Measurements from ENCODE around the gene FANCE. TPM values are rescaled to one million over a fixed set of nuclear protein-coding genes. Genes with fewer than 3 reads are reported as not detected.
"Not testable (repeated sequence)": the region's sequence is repeated elsewhere in the genome, so short reads cannot be mapped to it uniquely, and the experiment has no call there.

Gene FANCE
- total and polyA plus RNA-seq, 9 donors, result 13.6 to 25.0 (median 21.8) TPM

DNA sequence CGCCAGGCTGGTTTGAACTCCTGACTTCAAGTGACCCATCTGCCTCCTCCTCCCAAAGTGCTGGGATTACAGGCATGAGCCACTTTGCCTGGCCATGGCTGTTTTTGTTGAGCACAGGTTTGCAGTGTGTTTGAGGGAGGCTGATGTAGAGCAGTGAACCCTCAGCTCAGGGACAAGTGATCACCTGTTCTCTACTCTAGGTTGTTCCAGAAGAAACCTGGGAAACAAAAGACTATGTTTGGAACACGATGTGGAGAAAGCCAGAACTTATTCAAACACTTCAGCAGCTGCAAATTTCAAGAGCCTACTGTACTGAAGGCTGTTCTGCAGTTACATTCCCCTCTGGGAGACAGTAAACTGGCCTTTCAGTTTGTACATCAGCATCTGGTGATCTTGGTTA is 55.9 kb downstream of the FANCE start:
- DNase-seq, result no peak
- Histone ChIP-seq H3K36me3 (ENCODE audit: control insufficient read depth, insufficient read depth, low read length) (no peaks in the 10 kb centered on the region), H3K27me3 (ENCODE audit: control insufficient read depth, insufficient read depth, low read length) (peaks cover 41% of the 10 kb centered on the region), H3K4me1 (ENCODE audit: control insufficient read depth, insufficient read depth, low read length) (peaks cover 30% of the 10 kb centered on the region), H3K4me3 (ENCODE audit: low read length) (no peak overlapping the region), H3K9me3 (replicated peaks; ENCODE audit: control insufficient read depth, low read depth, low read length) (no peaks in the 10 kb centered on the region), H3K27ac (ENCODE audit: low read length) (no peak overlapping the region)
- no CpG with 5 or more reads among the region's 2 CpGs for WGBS (ENCODE audit: insufficient coverage)

DNA sequence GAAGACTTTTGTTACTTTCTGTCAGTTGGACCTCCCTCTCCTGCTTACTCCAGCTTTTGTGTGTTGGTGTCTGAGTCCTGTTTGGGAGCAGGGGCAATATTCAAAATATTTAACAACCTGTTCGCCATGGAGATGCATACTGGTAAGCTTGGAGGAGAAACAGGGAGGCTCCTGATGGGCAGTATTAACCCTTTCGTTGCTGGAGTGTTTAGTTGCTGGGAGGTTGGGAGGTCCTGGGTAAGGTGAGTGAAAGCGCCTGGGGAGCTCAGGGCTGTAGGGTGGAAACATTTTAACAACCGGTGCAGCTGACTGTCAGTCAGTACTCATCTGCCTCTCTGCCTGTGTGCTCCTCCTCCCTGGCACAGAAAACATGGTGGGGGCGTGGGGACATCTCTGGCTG is 56.4 kb downstream of the FANCE start:
- 53% methylated on average over 3 of the region's 5 CpGs for WGBS (ENCODE audit: insufficient coverage)
- Histone ChIP-seq H3K36me3 (ENCODE audit: control insufficient read depth, insufficient read depth, low read length) (no peaks in the 10 kb centered on the region), H3K4me1 (ENCODE audit: control insufficient read depth, insufficient read depth, low read length) (peaks cover 27% of the 10 kb centered on the region), H3K9me3 (replicated peaks; ENCODE audit: control insufficient read depth, low read depth, low read length) (no peaks in the 10 kb centered on the region), H3K4me3 (ENCODE audit: low read length) (no peak overlapping the region), H3K27ac (ENCODE audit: low read length) (no peak overlapping the region), H3K27me3 (ENCODE audit: control insufficient read depth, insufficient read depth, low read length) (peaks cover 38% of the 10 kb centered on the region)
- DNase-seq, result no peak

DNA sequence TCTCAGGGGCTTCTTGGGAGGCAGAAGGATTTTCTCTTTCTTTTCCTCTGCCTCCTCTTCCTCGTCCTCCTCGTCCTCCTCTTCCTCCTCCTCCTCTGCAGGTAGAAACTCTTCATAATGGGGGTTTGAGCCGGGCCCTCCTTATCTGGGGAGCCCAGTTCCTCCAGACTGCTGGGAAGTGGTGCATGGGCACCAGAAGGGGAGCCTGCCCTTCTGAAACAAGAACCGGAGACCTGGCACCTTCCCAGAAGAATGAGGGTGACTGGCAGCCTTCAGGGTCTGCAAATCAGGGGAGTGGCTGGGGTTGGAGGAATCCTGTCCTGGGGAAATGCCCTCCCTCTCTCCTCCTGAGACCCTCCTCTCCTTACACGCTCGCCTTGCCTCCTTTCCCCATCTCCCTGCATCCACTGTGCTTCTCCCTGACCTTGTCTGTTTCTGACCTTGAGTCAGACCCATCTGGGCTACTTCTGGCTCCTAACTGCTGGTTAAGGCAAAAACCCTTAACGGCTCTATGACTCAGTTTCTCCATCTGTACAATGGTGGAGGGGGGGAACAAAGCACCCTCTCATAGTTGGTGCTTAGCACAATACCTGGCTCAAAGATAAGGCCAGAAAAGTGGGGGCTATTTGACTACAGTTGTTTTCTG is 58.9 kb downstream of the FANCE start:
- DNase-seq, result no peak
- H3K9me3 ChIP-seq (replicated peaks; ENCODE audit: control insufficient read depth, low read depth, low read length), result no peaks in the 10 kb centered on the region
- H3K4me3 ChIP-seq (ENCODE audit: low read length), result peak overlapping the region; percentile 36
- H3K36me3 ChIP-seq (ENCODE audit: control insufficient read depth, insufficient read depth, low read length), result no peaks in the 10 kb centered on the region
- 60% methylated on average over 2 of the region's 7 CpGs for WGBS (ENCODE audit: insufficient coverage)
- no peak overlapping the region for H3K27ac ChIP-seq (ENCODE audit: low read length)
- H3K4me1 ChIP-seq (ENCODE audit: control insufficient read depth, insufficient read depth, low read length), result peaks cover 19% of the 10 kb centered on the region
- H3K27me3 ChIP-seq (ENCODE audit: control insufficient read depth, insufficient read depth, low read length), result peaks cover 31% of the 10 kb centered on the region

DNA sequence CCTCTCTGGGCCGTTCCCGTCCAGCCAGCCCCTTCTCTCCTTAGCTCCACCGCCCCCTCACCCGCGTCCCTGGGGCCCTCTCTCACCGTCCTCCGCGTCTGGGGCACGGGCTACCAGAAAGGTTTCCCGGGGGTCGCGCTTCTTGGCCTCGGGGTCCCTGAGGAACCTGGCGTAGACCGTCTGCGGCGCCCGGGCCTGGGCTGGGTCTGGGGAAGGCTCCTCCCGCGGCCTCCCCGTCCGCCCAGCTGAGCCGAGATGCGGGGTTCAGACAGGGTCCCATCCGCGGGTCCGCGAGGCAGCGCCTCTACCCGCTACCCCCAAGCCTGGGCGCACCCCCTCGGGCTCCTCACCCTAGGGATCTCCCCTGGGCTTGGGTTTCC is 59.4 kb downstream of the FANCE start:
- Histone ChIP-seq H3K27me3 (ENCODE audit: control insufficient read depth, insufficient read depth, low read length) (peaks cover 28% of the 10 kb centered on the region), H3K4me1 (ENCODE audit: control insufficient read depth, insufficient read depth, low read length) (peaks cover 19% of the 10 kb centered on the region), H3K36me3 (ENCODE audit: control insufficient read depth, insufficient read depth, low read length) (no peaks in the 10 kb centered on the region), H3K27ac (ENCODE audit: low read length) (no peak overlapping the region), H3K4me3 (ENCODE audit: low read length) (peak overlapping the region; percentile 36), H3K9me3 (replicated peaks; ENCODE audit: control insufficient read depth, low read depth, low read length) (no peaks in the 10 kb centered on the region)
- 5% methylated on average over 32 of the region's 32 CpGs for WGBS (ENCODE audit: insufficient coverage)
- peak; percentile 24 for DNase-seq

DNA sequence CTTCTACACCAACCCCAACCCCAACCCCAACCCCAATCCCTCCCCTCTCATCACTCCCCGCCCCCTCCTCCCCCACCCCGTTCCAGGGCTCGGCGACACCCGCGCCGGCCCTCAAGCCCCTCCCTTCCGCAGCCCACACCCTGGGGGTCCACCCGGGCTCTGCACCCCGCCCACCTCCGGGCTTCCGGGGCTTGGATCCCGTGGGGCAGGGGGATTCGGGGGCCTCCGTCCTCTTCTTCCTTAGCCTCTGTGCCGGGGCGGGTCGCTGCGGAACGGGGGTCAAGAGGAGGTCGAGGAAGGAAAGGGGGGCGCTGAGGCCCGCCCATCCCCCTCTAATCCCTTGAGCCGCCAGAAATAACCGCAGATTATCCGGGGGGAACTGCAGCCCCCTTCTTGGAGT is 59.9 kb downstream of the FANCE start:
- Histone ChIP-seq H3K27me3 (ENCODE audit: control insufficient read depth, insufficient read depth, low read length) (peaks cover 24% of the 10 kb centered on the region), H3K36me3 (ENCODE audit: control insufficient read depth, insufficient read depth, low read length) (no peaks in the 10 kb centered on the region), H3K27ac (ENCODE audit: low read length) (no peak overlapping the region), H3K4me3 (ENCODE audit: low read length) (peak overlapping the region; percentile 36), H3K4me1 (ENCODE audit: control insufficient read depth, insufficient read depth, low read length) (peaks cover 19% of the 10 kb centered on the region), H3K9me3 (replicated peaks; ENCODE audit: control insufficient read depth, low read depth, low read length) (no peaks in the 10 kb centered on the region)
- WGBS (ENCODE audit: insufficient coverage), result 0% methylated on average over 2 of the region's 26 CpGs
- DNase-seq, result no peak

DNA sequence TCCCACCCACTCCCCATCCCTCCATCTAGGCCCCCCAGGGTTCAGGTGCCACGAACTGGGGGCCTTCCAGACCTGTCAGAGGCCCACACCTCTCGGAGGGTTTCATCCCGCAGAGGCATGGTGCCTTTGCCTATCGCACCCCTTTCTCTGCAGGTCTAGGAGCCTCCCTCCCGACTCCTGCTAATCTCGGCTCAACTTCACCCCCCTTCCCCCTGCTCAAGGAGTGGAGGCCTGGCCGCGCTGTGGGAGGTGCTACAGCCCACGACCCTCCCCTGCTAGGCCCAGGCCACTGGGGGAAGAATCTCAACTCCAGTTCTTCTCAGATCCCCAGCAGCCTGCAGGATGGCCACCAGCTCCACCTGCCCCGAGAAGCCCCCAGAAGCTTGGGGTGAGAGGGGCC is 60.6 kb downstream of the FANCE start, which contains the start of gene TULP1:
TULP1 (minus strand) TSS at position 157 of the 400 bp plus-strand sequence; CDS start at position 119, 38 bp downstream.
- DNase-seq, result no peak
- Histone ChIP-seq H3K4me1 (ENCODE audit: control insufficient read depth, insufficient read depth, low read length) (peaks cover 19% of the 10 kb centered on the region), H3K27ac (ENCODE audit: low read length) (no peak within 1 kb of the TSS), H3K36me3 (ENCODE audit: control insufficient read depth, insufficient read depth, low read length) (no peaks in the 10 kb centered on the region), H3K4me3 (ENCODE audit: low read length) (peak within 1 kb of the TSS; percentile 36), H3K9me3 (replicated peaks; ENCODE audit: control insufficient read depth, low read depth, low read length) (no peaks in the 10 kb centered on the region), H3K27me3 (ENCODE audit: control insufficient read depth, insufficient read depth, low read length) (peaks cover 23% of the 10 kb centered on the region)
- WGBS (ENCODE audit: insufficient coverage), result 59% methylated on average over 6 of the region's 10 CpGs

DNA sequence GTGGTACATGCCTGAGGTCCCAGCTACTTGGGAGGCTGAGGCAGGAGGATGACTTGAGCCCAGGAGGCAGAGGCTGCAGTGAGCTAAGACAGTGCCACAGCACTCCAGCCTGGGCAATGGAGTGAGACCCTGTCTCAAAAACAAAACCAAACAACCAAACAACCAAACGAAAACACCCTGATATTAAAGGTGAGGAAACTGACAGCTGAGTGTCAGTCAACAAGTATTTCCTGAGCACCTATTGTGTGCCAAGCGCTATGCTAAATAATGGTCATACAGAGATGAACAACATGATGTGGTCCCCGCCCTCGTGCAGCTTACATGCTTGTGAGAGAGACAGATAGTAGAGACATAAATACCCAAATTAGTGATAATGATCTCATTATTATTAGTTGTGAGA is 62.4 kb downstream of the FANCE start:
- no CpG with 5 or more reads among the region's 4 CpGs for WGBS (ENCODE audit: insufficient coverage)
- H3K4me3 ChIP-seq (ENCODE audit: low read length), result no peak overlapping the region
- H3K27me3 ChIP-seq (ENCODE audit: control insufficient read depth, insufficient read depth, low read length), result peaks cover 21% of the 10 kb centered on the region
- no peaks in the 10 kb centered on the region for H3K36me3 ChIP-seq (ENCODE audit: control insufficient read depth, insufficient read depth, low read length)
- no peak for DNase-seq
- H3K4me1 ChIP-seq (ENCODE audit: control insufficient read depth, insufficient read depth, low read length), result peaks cover 19% of the 10 kb centered on the region
- no peak overlapping the region for H3K27ac ChIP-seq (ENCODE audit: low read length)
- H3K9me3 ChIP-seq (replicated peaks; ENCODE audit: control insufficient read depth, low read depth, low read length), result no peaks in the 10 kb centered on the region

DNA sequence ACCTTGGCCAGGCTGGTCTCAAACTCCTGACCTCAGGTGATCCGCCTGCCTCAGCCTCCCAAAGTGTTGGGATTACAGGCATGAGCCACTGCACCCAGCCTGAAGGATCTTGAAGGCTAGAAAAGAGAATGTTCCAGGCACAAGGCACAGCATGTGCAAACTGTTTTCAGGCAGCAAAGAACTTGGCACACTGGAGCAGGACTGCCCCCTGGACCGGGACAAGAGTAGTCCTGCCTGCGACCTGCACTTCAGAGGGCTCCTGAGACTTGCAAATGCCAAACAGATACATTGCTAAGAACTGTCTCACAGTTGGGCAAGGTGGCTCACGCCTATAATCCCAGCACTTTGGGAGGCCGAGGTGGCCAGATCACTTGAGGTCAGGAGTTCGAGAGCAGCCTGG is 63.8 kb downstream of the FANCE start:
- H3K4me3 ChIP-seq (ENCODE audit: low read length); H3K36me3 ChIP-seq (ENCODE audit: control insufficient read depth, insufficient read depth, low read length); H3K9me3 ChIP-seq (replicated peaks; ENCODE audit: control insufficient read depth, low read depth, low read length); DNase-seq; H3K27ac ChIP-seq (ENCODE audit: low read length): not testable (repeated sequence)
- H3K4me1 ChIP-seq (ENCODE audit: control insufficient read depth, insufficient read depth, low read length), result peaks cover 15% of the 10 kb centered on the region
- H3K27me3 ChIP-seq (ENCODE audit: control insufficient read depth, insufficient read depth, low read length), result peaks cover 17% of the 10 kb centered on the region
- 61% methylated on average over 4 of the region's 6 CpGs for WGBS (ENCODE audit: insufficient coverage)

Other genes starting within 250 kb of the FANCE start
- gene SCUBE3, start 238.4 kb upstream of the FANCE start, total RNA-seq, result 0.40 TPM
- 1 to 10 TPM in 7 of 8 donors, under 1 TPM in 1; 0.87 to 3.2 (median 1.5) TPM for gene SCUBE3, start 238.4 kb upstream of the FANCE start, polyA plus RNA-seq (ENCODE audit: insufficient read depth in 1 of 8, insufficient read length in 8 of 8, low replicate concordance in 1 of 8)
- gene ZNF76, start 192.6 kb upstream of the FANCE start, total RNA-seq, result 13.7 TPM
- gene ZNF76, start 192.6 kb upstream of the FANCE start, polyA plus RNA-seq (ENCODE audit: insufficient read depth in 1 of 8, insufficient read length in 8 of 8, low replicate concordance in 1 of 8), result 10 to 100 TPM; 19.1 to 37.1 (median 25.3) TPM
- gene DEF6, start 154.5 kb upstream of the FANCE start, total RNA-seq, result 6.1 TPM
- gene DEF6, start 154.5 kb upstream of the FANCE start, polyA plus RNA-seq (ENCODE audit: insufficient read depth in 1 of 8, insufficient read length in 8 of 8, low replicate concordance in 1 of 8), result 1 to 10 TPM; 4.7 to 8.4 (median 6.1) TPM
- gene PPARD, start 109.8 kb upstream of the FANCE start, total RNA-seq, result 5.9 TPM
- 10 to 100 TPM; 18.5 to 26.4 (median 22.2) TPM for gene PPARD, start 109.8 kb upstream of the FANCE start, polyA plus RNA-seq (ENCODE audit: insufficient read depth in 1 of 8, insufficient read length in 8 of 8, low replicate concordance in 1 of 8)
- gene RPL10A, start 16.1 kb downstream of the FANCE start, total RNA-seq, result 3,614 TPM
- gene RPL10A, start 16.1 kb downstream of the FANCE start, polyA plus RNA-seq (ENCODE audit: insufficient read depth in 1 of 8, insufficient read length in 8 of 8, low replicate concordance in 1 of 8), result 1,000 to 10,000 TPM; 2,391 to 2,744 (median 2,503) TPM
- gene TEAD3, start 44.7 kb downstream of the FANCE start, total RNA-seq, result 20.6 TPM
- 10 to 100 TPM; 47.5 to 76.6 (median 59.3) TPM for gene TEAD3, start 44.7 kb downstream of the FANCE start, polyA plus RNA-seq (ENCODE audit: insufficient read depth in 1 of 8, insufficient read length in 8 of 8, low replicate concordance in 1 of 8)
- gene TULP1, start 60.6 kb downstream of the FANCE start, total RNA-seq, result 0.80 TPM
- 1 to 10 TPM; 1.0 to 2.8 (median 1.9) TPM for gene TULP1, start 60.6 kb downstream of the FANCE start, polyA plus RNA-seq (ENCODE audit: insufficient read depth in 1 of 8, insufficient read length in 8 of 8, low replicate concordance in 1 of 8)
- 6.0 TPM for gene FKBP5, start 236.6 kb downstream of the FANCE start, total RNA-seq
- 10 to 100 TPM; 10.9 to 27.9 (median 18.7) TPM for gene FKBP5, start 236.6 kb downstream of the FANCE start, polyA plus RNA-seq (ENCODE audit: insufficient read depth in 1 of 8, insufficient read length in 8 of 8, low replicate concordance in 1 of 8)